K562 (cell line): ENCODE measurements around the gene LRRIQ4. TPM values are rescaled to one million over a fixed set of nuclear protein-coding genes. Genes with fewer than 3 reads are reported as not detected.

ENCODE experiments used
- BACH1 ChIP-seq: fragments of 200-800 bp; sonication (Bioruptor generic); IDR thresholded peaks from 2 replicates; pipeline ENCODE4 v1.6.1; 2016; ENCODE audit warnings: missing genetic modification characterization, missing compliant biosample characterization
- BCL6 ChIP-seq: fragments of 250-450 bp; sonication (Bioruptor Pico); IDR thresholded peaks from 2 replicates; pipeline ENCODE4 v1.4.0; 2020
- CBFA2T2 ChIP-seq: fragments of 450-650 bp; conservative IDR thresholded peaks from 2 replicates; pipeline ENCODE4 v1.6.1; 2017; ENCODE audit warnings: mild to moderate bottlenecking
- CCNT2 ChIP-seq: IDR thresholded peaks from 2 replicates; pipeline ENCODE4 v1.6.1; 2011; ENCODE audit warnings: borderline replicate concordance, low read depth, mild to moderate bottlenecking, moderate library complexity, mixed read lengths, low read length; ENCODE audit not compliant: insufficient read length; ENCODE audit errors: extremely low read depth
- FOXJ2 ChIP-seq: fragments of 200-800 bp; sonication (Bioruptor generic); IDR thresholded peaks from 2 replicates; pipeline ENCODE4 v1.6.1; 2016; ENCODE audit warnings: missing genetic modification characterization, missing compliant biosample characterization
- GABPB1 ChIP-seq: sonication (generic); formaldehyde crosslinking; IDR thresholded peaks from 2 replicates; pipeline ENCODE4 v1.8.0; 2022; ENCODE audit warnings: mild to moderate bottlenecking, missing genetic modification reagents
- GATAD2A ChIP-seq: fragments of 450-650 bp; IDR thresholded peaks from 2 replicates; pipeline ENCODE4 v1.6.1; 2017
- GTF2A2 ChIP-seq: IDR thresholded peaks from 2 replicates; pipeline ENCODE4 v1.6.1; 2016; ENCODE audit warnings: mild to moderate bottlenecking, missing genetic modification characterization, missing compliant biosample characterization
- GTF2E2 ChIP-seq: fragments of 200-800 bp; sonication (Bioruptor generic); IDR thresholded peaks from 2 replicates; pipeline ENCODE4 v1.6.1; 2016; ENCODE audit warnings: missing genetic modification characterization, missing compliant biosample characterization
- HNRNPK ChIP-seq: fragments of 200-400 bp; formaldehyde crosslinking; IDR thresholded peaks from one replicate; pipeline ENCODE4 v1.6.1; 2018; ENCODE audit warnings: mild to moderate bottlenecking, low read depth, low read length; ENCODE audit not compliant: poor library complexity, severe bottlenecking
- KDM2B ChIP-seq: fragments of 250-450 bp; sonication (Bioruptor Pico); IDR thresholded peaks from 2 replicates; pipeline ENCODE4 v1.8.0; 2021; ENCODE audit warnings: mild to moderate bottlenecking, moderate library complexity
- MECOM ChIP-seq: fragments of 250-450 bp; sonication (Bioruptor Pico); IDR thresholded peaks from 2 replicates; pipeline ENCODE4 v1.8.0; 2022; ENCODE audit warnings: inconsistent platforms
- MTA1 ChIP-seq: fragments of 450-650 bp; IDR thresholded peaks from 2 replicates; pipeline ENCODE4 v1.6.1; 2017; ENCODE audit warnings: borderline replicate concordance
- MTA2 ChIP-seq: fragments of 450-650 bp; IDR thresholded peaks from 2 replicates; pipeline ENCODE4 v1.6.1; 2016; ENCODE audit warnings: low read depth
- NELFE ChIP-seq: IDR thresholded peaks from 2 replicates; pipeline ENCODE4 v1.6.1; 2011; ENCODE audit warnings: mild to moderate bottlenecking; ENCODE audit not compliant: insufficient read depth, insufficient read length
- NONO ChIP-seq, 2 experiments: fragments of 200-400 bp in 1 of 2; fragments of 450-650 bp in 1 of 2; formaldehyde crosslinking in 1 of 2; IDR thresholded peaks; 2 replicates each; pipeline ENCODE4 v1.6.1; 2017; ENCODE audit warnings: low read depth in 2 of 2, mild to moderate bottlenecking in 2 of 2, moderate library complexity in 2 of 2, low read length in 1 of 2
- NR2C1 ChIP-seq, 2 experiments: fragments of 450-650 bp; IDR thresholded peaks; 2 replicates each; pipeline ENCODE4 v1.6.1; 2017; ENCODE audit warnings: mild to moderate bottlenecking in 2 of 2, antibody characterized with exemption in 1 of 2, inconsistent platforms in 1 of 2, missing compliant biosample characterization in 1 of 2, missing genetic modification characterization in 1 of 2
- PHF21A ChIP-seq: fragments of 450-650 bp; IDR thresholded peaks from 2 replicates; pipeline ENCODE4 v1.6.1; 2017; ENCODE audit warnings: low read depth, borderline replicate concordance
- TAL1 ChIP-seq: fragments of 450-650 bp; IDR thresholded peaks from 2 replicates; pipeline ENCODE4 v1.6.1; 2016; ENCODE audit warnings: mild to moderate bottlenecking
- ZBTB2 ChIP-seq: fragments of 450-650 bp; IDR thresholded peaks from 2 replicates; pipeline ENCODE4 v1.6.1; 2016; ENCODE audit warnings: antibody characterized with exemption
- ZBTB43 ChIP-seq: sonication (generic); formaldehyde crosslinking; IDR thresholded peaks from 2 replicates; pipeline ENCODE4 v1.8.0; 2023; ENCODE audit warnings: mild to moderate bottlenecking, missing genetic modification reagents
- ZNF140 ChIP-seq: fragments of 250-450 bp; sonication (Bioruptor Pico); IDR thresholded peaks from 2 replicates; pipeline ENCODE4 v1.8.0; 2021; ENCODE audit warnings: moderate library complexity, mild to moderate bottlenecking, inconsistent platforms
- ZNF311 ChIP-seq: fragments of 250-450 bp; sonication (Bioruptor Pico); IDR thresholded peaks from 2 replicates; pipeline ENCODE4 v1.4.0; 2020; ENCODE audit warnings: mild to moderate bottlenecking, moderate library complexity
- ZNF518B ChIP-seq: fragments of 250-450 bp; sonication (Bioruptor Pico); IDR thresholded peaks from 2 replicates; pipeline ENCODE4 v1.5.0; 2021; ENCODE audit warnings: mild to moderate bottlenecking, moderate library complexity
- ZNF76 ChIP-seq: fragments of 250-450 bp; sonication (Bioruptor Pico); IDR thresholded peaks from 2 replicates; pipeline ENCODE4 v1.4.0; 2020; ENCODE audit warnings: mild to moderate bottlenecking, moderate library complexity, borderline replicate concordance
- polyA plus RNA-seq, 8 experiments: library from polyadenylated mRNA; depleted of rRNA in 4 of 8; stranded (reverse) in 5 of 8; unstranded in 3 of 8; fragments of >200 nt; fragmentation: Nextera tagmentation in 2 of 8; fragmentation: Illumina TruSeq in 1 of 8; extraction: Ambion mirVana in 2 of 8; extraction: Trizol in 1 of 8; gene quantifications; 2 replicates each; pipeline versions ENCODE4 v1.2.1 to v1.2.3, GENCODE V29; 2011 to 2014; ENCODE audit warnings: inconsistent platforms in 1 of 8, missing spikeins in 1 of 8
- total RNA-seq, 7 experiments: library from RNA; depleted of rRNA in 6 of 7; stranded (reverse); fragments of >200 nt in 6 of 7; fragmentation: Illumina TruSeq in 2 of 7; extraction: Trizol in 2 of 7; gene quantifications; 2 replicates each; pipeline versions ENCODE4 v1.2.1 to v1.2.3, GENCODE V29; 2011 to 2021; ENCODE audit warnings: low replicate concordance in 1 of 7

LRRIQ4 gene
- total and polyA plus RNA-seq, 9 of the 15 experiments (the other 6 are each of a cell fraction or from before 2014, with no cell fraction given), result not detected

GRCh38 chr3:169781209-169781855, 31.3 kb upstream of the LRRIQ4 start (continued):
- TF ChIP-seq HNRNPK (no peak), GTF2A2 (tag) (no peak), FOXJ2 (tag) (no peak), BCL6 (no peak), GABPB1 (CRISPR knock-in tag) (no peak), KDM2B (CRISPR knock-in tag) (no peak), ZBTB43 (CRISPR knock-in tag) (no peak), NONO (IDR thresholded peaks at IDR 0.05; ENCODE audit: low read depth in 2 of 2, low read length in 1 of 2) (no peak), GTF2E2 (tag) (no peak), PHF21A (no peak), ZBTB2 (no peak), ZNF518B (no peak), CCNT2 (peak; percentile 79), NR2C1 (IDR thresholded peaks at IDR 0.05) (no peak), NR2C1 (tag; IDR thresholded peaks at IDR 0.05) (peak; percentile 54; the same call in 1 of the 2 replicates), MTA1 (0 out of 2 replicates have a peak, but pooled peaks have one; percentile 48), TAL1 (peak; percentile 91), BACH1 (tag) (no peak), ZNF140 (CRISPR knock-in tag) (no peak), MECOM (CRISPR knock-in tag) (peak; percentile 92), MTA2 (peak; percentile 82), GATAD2A (no peak), CBFA2T2 (peak; percentile 90), ZNF76 (no peak), NELFE (no peak), ZNF311 (no peak)
